Activated CD4-positive, CD25-positive, alpha-beta regulatory T cell treated with anti-CD3 and anti-CD28 coated beads, Interleukin-2, amount 50 U/mL, for 16 hours (primary cell): ENCODE measurements around the gene C1GALT1.
"Not testable (repeated sequence)": the region's sequence is repeated elsewhere in the genome, so short reads cannot be mapped to it uniquely, and the experiment has no call there.

Experiments
- DNase-seq: peaks from one replicate; pipeline ENCODE4 v3.0.0-alpha.2; 2020; ENCODE audit warnings: low read depth, low spot score

The C1GALT1 gene

GRCh38 chr7:7182156-7183060 lies at the start of gene C1GALT1:
TSS of gene C1GALT1 (plus strand) at chr7:7182544. CDS start at chr7:7234320, 51,776 bp downstream.
- peak; percentile 91 for DNase-seq

GRCh38 chr7:7134046-7134445 lies 48.3 kb upstream of the C1GALT1 start:
- no peak for DNase-seq

- no peak for DNase-seq
Observed at GRCh38 chr7:7135074-7135473, 47.3 kb upstream of the C1GALT1 start.

- not testable (repeated sequence) for DNase-seq
Observed at GRCh38 chr7:7135924-7136323, 46.4 kb upstream of the C1GALT1 start.

- no peak for DNase-seq
Observed at GRCh38 chr7:7136466-7137381, 45.6 kb upstream of the C1GALT1 start.

- DNase-seq: no peak
Observed at GRCh38 chr7:7138897-7139296, 43.4 kb upstream of the C1GALT1 start.

- not testable (repeated sequence) for DNase-seq
Observed at GRCh38 chr7:7143404-7143803, 38.9 kb upstream of the C1GALT1 start.

- DNase-seq: not testable (repeated sequence)
Observed at GRCh38 chr7:7145151-7145550, 37.2 kb upstream of the C1GALT1 start.

- DNase-seq: no peak
Observed at GRCh38 chr7:7146837-7147236, 35.5 kb upstream of the C1GALT1 start.

GRCh38 chr7:7148798-7149481 lies 33.4 kb upstream of the C1GALT1 start:
- no peak for DNase-seq

GRCh38 chr7:7151285-7151684 lies 31.1 kb upstream of the C1GALT1 start:
- DNase-seq: no peak

GRCh38 chr7:7151865-7152264 lies 30.5 kb upstream of the C1GALT1 start:
- no peak for DNase-seq

GRCh38 chr7:7152315-7152714 lies 30.0 kb upstream of the C1GALT1 start:
- DNase-seq: no peak

- DNase-seq: not testable (repeated sequence)
Observed at GRCh38 chr7:7154355-7154754, 28.0 kb upstream of the C1GALT1 start.

- DNase-seq: no peak
Observed at GRCh38 chr7:7156663-7157062, 25.7 kb upstream of the C1GALT1 start.

GRCh38 chr7:7157177-7157886 lies 25.0 kb upstream of the C1GALT1 start:
- DNase-seq: peak; percentile 19

- no peak for DNase-seq
Observed at GRCh38 chr7:7157887-7158271, 24.5 kb upstream of the C1GALT1 start.

- DNase-seq: no peak
Observed at GRCh38 chr7:7159063-7159658, 23.2 kb upstream of the C1GALT1 start.

- no peak for DNase-seq
Observed at GRCh38 chr7:7164591-7164990, 17.8 kb upstream of the C1GALT1 start.

- DNase-seq: no peak
Observed at GRCh38 chr7:7165372-7165771, 17.0 kb upstream of the C1GALT1 start.

GRCh38 chr7:7166318-7166717 lies 16.0 kb upstream of the C1GALT1 start:
- DNase-seq: no peak
